BJ (cell line): ENCODE data around the gene TOMM7. TPM values are rescaled to one million over a fixed set of nuclear protein-coding genes. Genes with fewer than 3 reads are reported as not detected.
"Not testable (repeated sequence)": the region's sequence is repeated elsewhere in the genome, so short reads cannot be mapped to it uniquely, and the experiment has no call there.

Source experiments
- CTCF ChIA-PET: fragments of 350-600 bp; formaldehyde crosslinking; extraction: SDS; loops from one replicate; lab custom pipeline; 2021; ENCODE audit warnings: antibody characterized with exemption, inconsistent platforms; lab: Yijun Ruan, JAX
- POLR2A ChIA-PET: fragments of 300-600 bp; sonication (Branson Sonifier 250); formaldehyde crosslinking; extraction: SDS; loops from one replicate; lab custom pipeline; 2021; ENCODE audit warnings: antibody characterized with exemption; lab: Charles Lee
- DNase-seq: peaks from one replicate; pipeline ENCODE4 v3.0.0-alpha.2; 2011; ENCODE audit warnings: low read depth
- H3K27me3 ChIP-seq: 2 replicates; pipeline ENCODE4 v1.6.0; 2011; ENCODE audit warnings: low read length; ENCODE audit not compliant: control insufficient read depth, insufficient read depth
- H3K36me3 ChIP-seq: 2 replicates; pipeline ENCODE4 v1.5.1; 2011; ENCODE audit warnings: low read length; ENCODE audit not compliant: control insufficient read depth, insufficient read depth
- H3K4me3 ChIP-seq: 2 replicates; pipeline ENCODE4 v1.5.1; 2011; ENCODE audit warnings: low read depth, mild to moderate bottlenecking, control low read depth, low read length
- polyA plus RNA-seq: library from polyadenylated mRNA; depleted of rRNA; stranded (reverse); fragments of >200 nt; gene quantifications from 2 replicates; pipeline ENCODE4 v1.2.3, GENCODE V29; 2011
- TF ChIP-seq, protein P1 (sequence below): IDR thresholded peaks from 2 replicates; pipeline ENCODE4 v1.5.1; 2011; ENCODE audit warnings: low read depth, mild to moderate bottlenecking, control low read depth, inconsistent platforms, low read length, moderate library complexity; ENCODE audit not compliant: insufficient read depth

TOMM7 gene
- polyA plus RNA-seq, 1 experiment, result 346 TPM

DNA sequence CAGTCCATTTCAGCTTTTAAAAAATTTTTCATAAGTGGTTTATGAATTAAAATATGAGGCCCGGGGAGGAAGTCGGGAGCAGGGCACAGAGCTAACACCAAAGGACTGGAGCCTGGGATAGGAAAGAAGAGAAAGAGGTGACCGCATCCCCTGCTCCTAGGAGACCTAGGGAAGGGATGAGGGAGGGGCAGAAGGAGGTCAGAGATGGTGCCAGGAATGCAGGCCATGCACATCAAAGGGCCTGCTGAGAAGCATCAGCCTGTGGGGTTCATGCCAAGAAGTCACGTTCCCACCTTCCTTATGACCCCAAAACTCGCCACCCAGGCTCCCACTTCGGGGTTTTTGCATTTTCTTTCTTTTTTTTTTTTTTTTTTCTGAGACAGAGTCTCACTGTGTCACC, 14.7 kb upstream of the TOMM7 start:
- TF ChIP-seq, protein P1, sequence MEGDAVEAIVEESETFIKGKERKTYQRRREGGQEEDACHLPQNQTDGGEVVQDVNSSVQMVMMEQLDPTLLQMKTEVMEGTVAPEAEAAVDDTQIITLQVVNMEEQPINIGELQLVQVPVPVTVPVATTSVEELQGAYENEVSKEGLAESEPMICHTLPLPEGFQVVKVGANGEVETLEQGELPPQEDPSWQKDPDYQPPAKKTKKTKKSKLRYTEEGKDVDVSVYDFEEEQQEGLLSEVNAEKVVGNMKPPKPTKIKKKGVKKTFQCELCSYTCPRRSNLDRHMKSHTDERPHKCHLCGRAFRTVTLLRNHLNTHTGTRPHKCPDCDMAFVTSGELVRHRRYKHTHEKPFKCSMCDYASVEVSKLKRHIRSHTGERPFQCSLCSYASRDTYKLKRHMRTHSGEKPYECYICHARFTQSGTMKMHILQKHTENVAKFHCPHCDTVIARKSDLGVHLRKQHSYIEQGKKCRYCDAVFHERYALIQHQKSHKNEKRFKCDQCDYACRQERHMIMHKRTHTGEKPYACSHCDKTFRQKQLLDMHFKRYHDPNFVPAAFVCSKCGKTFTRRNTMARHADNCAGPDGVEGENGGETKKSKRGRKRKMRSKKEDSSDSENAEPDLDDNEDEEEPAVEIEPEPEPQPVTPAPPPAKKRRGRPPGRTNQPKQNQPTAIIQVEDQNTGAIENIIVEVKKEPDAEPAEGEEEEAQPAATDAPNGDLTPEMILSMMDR, result no peak
- ChIA-PET POLR2A (no interaction called here), CTCF (no interaction called here)
- Histone ChIP-seq H3K27me3 (no peaks in the 10 kb centered on the region; the same call in 1 of the 2 replicates), H3K36me3 (no peaks in the 10 kb centered on the region), H3K4me3 (no peak overlapping the region)
- no peak for DNase-seq

DNA sequence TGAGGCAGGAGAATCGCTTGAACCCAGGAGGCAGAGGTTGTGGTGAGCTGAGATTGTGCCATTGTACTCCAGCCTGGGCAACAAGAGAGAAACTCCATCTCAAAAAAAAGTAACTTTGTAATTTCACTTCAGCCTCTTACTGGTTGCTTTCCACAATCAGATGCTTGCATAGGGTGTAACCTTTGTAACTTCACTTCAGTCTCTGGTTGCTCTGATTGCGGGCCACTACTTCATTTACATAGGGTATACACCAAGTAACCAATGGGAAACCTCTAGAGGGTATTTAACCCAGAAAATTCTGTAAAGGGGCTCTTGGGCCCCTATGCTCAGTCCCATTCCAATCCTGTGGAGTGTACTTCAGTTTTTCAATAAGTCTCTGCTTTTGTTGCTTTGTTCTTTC, 13.9 kb upstream of the TOMM7 start:
- POLR2A ChIA-PET, H3K27me3 ChIP-seq, DNase-seq, CTCF ChIA-PET, H3K36me3 ChIP-seq, H3K4me3 ChIP-seq: not testable (repeated sequence)

DNA sequence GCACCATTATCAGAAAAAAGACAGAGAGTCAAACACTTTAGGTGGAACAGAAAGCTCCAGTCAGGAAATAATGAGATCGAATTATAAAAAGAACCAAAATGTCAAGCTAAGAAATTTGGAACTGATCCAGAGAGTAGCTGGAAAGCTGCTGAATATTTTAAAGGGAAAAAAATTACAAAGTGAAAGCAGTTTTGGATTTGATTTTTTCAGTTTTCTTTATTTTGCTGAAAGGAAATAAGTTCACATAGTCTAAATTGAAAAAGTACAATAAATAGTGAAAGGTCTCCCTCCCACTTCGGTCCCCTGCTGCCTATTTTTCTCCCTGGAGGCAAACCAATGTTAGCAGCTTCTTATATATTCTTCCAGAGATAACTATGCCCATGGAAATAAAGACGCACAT, 11.3 kb upstream of the TOMM7 start:
- DNase-seq, result no peak
- ChIA-PET POLR2A (interaction anchor here (0.7 kb wide), 1 partner anchor 178 kb away, joined by 7 read pairs; no protein-coding TSS in a partner anchor), CTCF (no interaction called here)
- no peaks in the 10 kb centered on the region; the same call in 1 of the 2 replicates for H3K27me3 ChIP-seq
- no peaks in the 10 kb centered on the region for H3K36me3 ChIP-seq
- TF ChIP-seq, protein P1, result no peak
- H3K4me3 ChIP-seq, result no peak overlapping the region

GRCh38 chr7:22833113-22833855, 10.6 kb upstream of the TOMM7 start:
- CTCF ChIA-PET, result no interaction called here
- TF ChIP-seq, protein P1, result no peak
- H3K4me3 ChIP-seq, result no peak overlapping the region

GRCh38 chr7:22832401-22832800, 9.8 kb upstream of the TOMM7 start:
- ChIA-PET CTCF (interaction anchor here (1.0 kb wide), 1 partner anchor 273 kb away, joined by 3 read pairs; no protein-coding TSS in a partner anchor), POLR2A (no interaction called here)

More at GRCh38 chr7:22833113-22833855, 10.6 kb upstream of the TOMM7 start:
- H3K36me3 ChIP-seq, result no peaks in the 10 kb centered on the region
- H3K27me3 ChIP-seq, result no peaks in the 10 kb centered on the region; the same call in 1 of the 2 replicates
- POLR2A ChIA-PET, result interaction anchor here (0.7 kb wide), 1 partner anchor 178 kb away, joined by 7 read pairs; no protein-coding TSS in a partner anchor
- DNase-seq, result no peak

More at GRCh38 chr7:22832401-22832800, 9.8 kb upstream of the TOMM7 start:
- Histone ChIP-seq H3K36me3 (no peaks in the 10 kb centered on the region), H3K4me3 (no peak overlapping the region), H3K27me3 (no peaks in the 10 kb centered on the region; the same call in 1 of the 2 replicates)
- TF ChIP-seq, protein P1, result no peak
- no peak for DNase-seq
